HL-60 (cell line): Measurements from ENCODE around the gene IL1RAPL2.

Experiments
- DNase-seq, 2 experiments: peaks; one replicate each; pipeline ENCODE4 v3.0.0-alpha.2; 2010 to 2020; ENCODE audit warnings: low read depth in 1 of 2, low spot score in 1 of 2
- H3K27ac ChIP-seq: fragments of 250-450 bp; sonication (Bioruptor Pico); replicated peaks from 2 replicates; pipeline ENCODE4 v1.5.1; 2020; ENCODE audit warnings: mild to moderate bottlenecking, moderate library complexity
- H3K27me3 ChIP-seq: fragments of 250-450 bp; sonication (Bioruptor Pico); 2 replicates; pipeline ENCODE4 v1.5.1; 2021; ENCODE audit warnings: mild to moderate bottlenecking, moderate library complexity; ENCODE audit not compliant: insufficient read depth, poor library complexity, severe bottlenecking
- H3K4me3 ChIP-seq: replicated peaks from 2 replicates; pipeline ENCODE4 v1.5.1; 2011; ENCODE audit warnings: mild to moderate bottlenecking, control low read depth, low read length; ENCODE audit not compliant: insufficient read depth
- CTCF ChIP-seq: IDR thresholded peaks from one replicate; pipeline ENCODE4 v1.5.1; 2011; ENCODE audit warnings: low read length, control low read depth, inconsistent platforms; ENCODE audit not compliant: insufficient read depth
- GABPA ChIP-seq: IDR thresholded peaks from 2 replicates; pipeline ENCODE4 v1.6.1; 2012; ENCODE audit warnings: low read depth
- POLR2AphosphoS5 ChIP-seq: IDR thresholded peaks from 2 replicates; pipeline ENCODE4 v1.6.1; 2012; ENCODE audit warnings: low read depth
- REST ChIP-seq: IDR thresholded peaks from 2 replicates; pipeline ENCODE4 v1.6.1; 2012; ENCODE audit warnings: low read depth; ENCODE audit not compliant: insufficient replicate concordance
- SPI1 ChIP-seq: IDR thresholded peaks from 2 replicates; pipeline ENCODE4 v1.6.1; 2012; ENCODE audit warnings: low read depth, mild to moderate bottlenecking, borderline replicate concordance

IL1RAPL2 gene

GRCh38 chrX:104647084-104647483, 81.1 kb downstream of the IL1RAPL2 start:
- no peak overlapping the region for H3K27ac ChIP-seq
- H3K27me3 ChIP-seq = no peaks in the 10 kb centered on the region
- no peak overlapping the region for H3K4me3 ChIP-seq
- DNase-seq = no peak
- TF ChIP-seq SPI1 (no peak), CTCF (no peak), GABPA (no peak)

GRCh38 chrX:104659005-104659744, 93.2 kb downstream of the IL1RAPL2 start:
- no peak overlapping the region for H3K4me3 ChIP-seq
- H3K27me3 ChIP-seq = no peaks in the 10 kb centered on the region
- TF ChIP-seq REST (no peak), GABPA (no peak), CTCF (no peak), POLR2AphosphoS5 (no peak)
- no peak for DNase-seq
- H3K27ac ChIP-seq = no peak overlapping the region

- no peak overlapping the region for H3K4me3 ChIP-seq
- no peak overlapping the region for H3K27ac ChIP-seq
- TF ChIP-seq REST (no peak), GABPA (no peak), CTCF (no peak), SPI1 (no peak), POLR2AphosphoS5 (no peak)
- no peaks in the 10 kb centered on the region for H3K27me3 ChIP-seq
- no peak for DNase-seq
Observed at GRCh38 chrX:104660092-104660491, 94.1 kb downstream of the IL1RAPL2 start.

GRCh38 chrX:104662694-104663093, 96.7 kb downstream of the IL1RAPL2 start:
- no peak for TF ChIP-seq REST
- TF ChIP-seq CTCF = no peak
- TF ChIP-seq POLR2AphosphoS5 = no peak
- no peak for TF ChIP-seq GABPA
- TF ChIP-seq SPI1 = no peak
- H3K4me3 ChIP-seq = no peak overlapping the region
- DNase-seq = no peak
- H3K27me3 ChIP-seq = no peaks in the 10 kb centered on the region
- no peak overlapping the region for H3K27ac ChIP-seq
